ENCODE data around the gene ZNF302.
"Not testable (repeated sequence)": the region's sequence is repeated elsewhere in the genome, so short reads cannot be mapped to it uniquely, and the experiment has no call there.

DNA sequence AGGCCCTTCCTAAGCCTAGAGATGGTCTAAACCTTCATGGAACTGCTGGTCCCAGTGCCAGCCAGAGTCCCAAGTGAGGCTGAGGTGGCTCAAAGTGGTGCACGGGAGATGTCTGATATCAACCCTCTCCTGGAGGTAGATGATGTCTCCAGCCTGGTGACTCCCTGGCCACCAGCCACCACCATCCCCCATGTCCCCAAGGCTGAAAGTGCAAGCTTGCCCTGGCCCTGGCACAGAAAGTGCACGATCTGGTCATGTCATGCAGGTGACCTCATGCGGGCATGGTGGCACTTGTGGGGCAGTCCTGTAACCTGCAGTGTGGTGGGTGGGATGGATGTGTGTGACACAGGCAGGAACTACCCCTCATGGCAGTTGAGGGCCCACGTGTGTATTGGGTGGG lies 12.2 kb upstream of the ZNF302 start:
- TF ChIP-seq CTCF (IDR thresholded peaks at IDR 0.05); TCF7L2 (IDR thresholded peaks at IDR 0.05; ENCODE audit: low read depth, low read length); SIN3A (IDR thresholded peaks at IDR 0.05; ENCODE audit: borderline replicate concordance, insufficient read depth, low read depth, low read length); POLR2AphosphoS5 (IDR thresholded peaks at IDR 0.05; ENCODE audit: low read depth, low read length): not testable (repeated sequence)
- TF ChIP-seq, protein P1, sequence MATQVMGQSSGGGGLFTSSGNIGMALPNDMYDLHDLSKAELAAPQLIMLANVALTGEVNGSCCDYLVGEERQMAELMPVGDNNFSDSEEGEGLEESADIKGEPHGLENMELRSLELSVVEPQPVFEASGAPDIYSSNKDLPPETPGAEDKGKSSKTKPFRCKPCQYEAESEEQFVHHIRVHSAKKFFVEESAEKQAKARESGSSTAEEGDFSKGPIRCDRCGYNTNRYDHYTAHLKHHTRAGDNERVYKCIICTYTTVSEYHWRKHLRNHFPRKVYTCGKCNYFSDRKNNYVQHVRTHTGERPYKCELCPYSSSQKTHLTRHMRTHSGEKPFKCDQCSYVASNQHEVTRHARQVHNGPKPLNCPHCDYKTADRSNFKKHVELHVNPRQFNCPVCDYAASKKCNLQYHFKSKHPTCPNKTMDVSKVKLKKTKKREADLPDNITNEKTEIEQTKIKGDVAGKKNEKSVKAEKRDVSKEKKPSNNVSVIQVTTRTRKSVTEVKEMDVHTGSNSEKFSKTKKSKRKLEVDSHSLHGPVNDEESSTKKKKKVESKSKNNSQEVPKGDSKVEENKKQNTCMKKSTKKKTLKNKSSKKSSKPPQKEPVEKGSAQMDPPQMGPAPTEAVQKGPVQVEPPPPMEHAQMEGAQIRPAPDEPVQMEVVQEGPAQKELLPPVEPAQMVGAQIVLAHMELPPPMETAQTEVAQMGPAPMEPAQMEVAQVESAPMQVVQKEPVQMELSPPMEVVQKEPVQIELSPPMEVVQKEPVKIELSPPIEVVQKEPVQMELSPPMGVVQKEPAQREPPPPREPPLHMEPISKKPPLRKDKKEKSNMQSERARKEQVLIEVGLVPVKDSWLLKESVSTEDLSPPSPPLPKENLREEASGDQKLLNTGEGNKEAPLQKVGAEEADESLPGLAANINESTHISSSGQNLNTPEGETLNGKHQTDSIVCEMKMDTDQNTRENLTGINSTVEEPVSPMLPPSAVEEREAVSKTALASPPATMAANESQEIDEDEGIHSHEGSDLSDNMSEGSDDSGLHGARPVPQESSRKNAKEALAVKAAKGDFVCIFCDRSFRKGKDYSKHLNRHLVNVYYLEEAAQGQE (IDR thresholded peaks at IDR 0.05; ENCODE audit: insufficient read depth in 1 of 2, low read depth in 2 of 2, low read length in 1 of 2) = not testable (repeated sequence)

All from Panc1 (cell line).